Endothelial cell of umbilical vein (primary cell): ENCODE data around the gene CGNL1. TPM values are rescaled to one million over a fixed set of nuclear protein-coding genes. Genes with fewer than 3 reads are reported as not detected.

Experiments
- BruUV-seq: library from RNA; stranded (reverse); fragments of 400-500 nt; replicated peaks from 2 replicates; lab custom pipeline; 2021; lab: Mats Ljungman, UMichigan
- CTCF ChIA-PET: fragments of 300-600, 350-600 bp; sonication (Branson Sonifier 250); formaldehyde crosslinking; loops from one replicate; lab custom pipeline; 2021; ENCODE audit warnings: antibody characterized with exemption, inconsistent platforms; lab: Charles Lee
- POLR2A ChIA-PET: fragments of 300-600, 350-600 bp; sonication (Branson Sonifier 250); formaldehyde crosslinking; loops from one replicate; lab custom pipeline; 2021; ENCODE audit warnings: antibody characterized with exemption, inconsistent platforms; lab: Charles Lee
- DNase-seq: peaks from one replicate; pipeline ENCODE4 v3.0.0-alpha.2; 2011; ENCODE audit warnings: low read depth, low spot score
- FAIRE-seq: peaks from 2 replicates; lab custom pipeline; 2011; peaks lifted over from hg19 to GRCh38; lab: Jason Lieb, UNC
- H2AFZ ChIP-seq: 2 replicates; pipeline ENCODE4 v1.6.0; 2012; ENCODE audit warnings: low read depth, low read length, control low read depth, inconsistent platforms
- H3K27ac ChIP-seq: 2 replicates; pipeline ENCODE4 v1.5.1; 2011; ENCODE audit warnings: low read depth, mild to moderate bottlenecking, control low read depth, low read length, moderate library complexity; ENCODE audit not compliant: insufficient read depth
- H3K27me3 ChIP-seq, 2 experiments: 2 replicates each; pipeline versions ENCODE4 v1.6.0 to v1.6.1; 2011; ENCODE audit warnings: low read length in 2 of 2, mixed read lengths in 1 of 2; ENCODE audit not compliant: control insufficient read depth in 2 of 2, insufficient read depth in 2 of 2
- H3K36me3 ChIP-seq, 2 experiments: 2 replicates in 1 of 2; 3 replicates in 1 of 2; pipeline ENCODE4 v1.5.1; 2011; ENCODE audit warnings: low read length in 2 of 2, mild to moderate bottlenecking in 1 of 2, moderate library complexity in 1 of 2; ENCODE audit not compliant: control insufficient read depth in 2 of 2, insufficient read depth in 2 of 2; ENCODE audit errors: extremely low read depth in 1 of 2
- H3K4me1 ChIP-seq: 3 replicates; pipeline ENCODE4 v1.5.1; 2011; ENCODE audit warnings: mild to moderate bottlenecking, low read length; ENCODE audit not compliant: control insufficient read depth, insufficient read depth; ENCODE audit errors: extremely low read depth
- H3K4me2 ChIP-seq: 2 replicates; pipeline ENCODE4 v1.6.1; 2011; ENCODE audit warnings: low read length, control low read depth, mixed read lengths; ENCODE audit not compliant: insufficient read depth
- H3K4me3 ChIP-seq, 3 experiments: fragments of 200-600 bp in 1 of 3; sonication (generic), shearing (Covaris generic) in 1 of 3; replicated peaks in 1 of 3; 2 replicates each; pipeline ENCODE4 v1.5.1; 2011 to 2016; ENCODE audit warnings: control low read depth in 3 of 3, low read length in 3 of 3, mild to moderate bottlenecking in 2 of 3, inconsistent platforms in 1 of 3, low read depth in 1 of 3, moderate library complexity in 1 of 3; ENCODE audit not compliant: insufficient read depth in 1 of 3
- H3K79me2 ChIP-seq: 2 replicates; pipeline ENCODE4 v1.6.0; 2012; ENCODE audit warnings: low read length, inconsistent platforms; ENCODE audit not compliant: control insufficient read depth, insufficient read depth
- H3K9ac ChIP-seq: replicated peaks from 2 replicates; pipeline ENCODE3; 2011; ENCODE audit warnings: low read length, control low read depth; ENCODE audit not compliant: insufficient read depth; ENCODE audit errors: extremely low read depth
- H3K9me1 ChIP-seq: replicated peaks from 3 replicates; pipeline ENCODE4 v1.6.0; 2011; ENCODE audit warnings: mild to moderate bottlenecking, low read length; ENCODE audit not compliant: control insufficient read depth, insufficient read depth; ENCODE audit errors: extremely low read depth
- H3K9me3 ChIP-seq: replicated peaks from 2 replicates; pipeline ENCODE4 v1.5.1; 2012; ENCODE audit warnings: low read length, inconsistent platforms; ENCODE audit not compliant: control insufficient read depth, insufficient read depth
- H4K20me1 ChIP-seq: replicated peaks from 2 replicates; pipeline ENCODE3; 2011; ENCODE audit warnings: mild to moderate bottlenecking, low read length; ENCODE audit not compliant: control insufficient read depth, insufficient read depth; ENCODE audit errors: extremely low read depth
- EZH2 ChIP-seq: IDR thresholded peaks from 2 replicates; pipeline ENCODE4 v1.6.1; 2012; ENCODE audit warnings: borderline replicate concordance, low read depth, mild to moderate bottlenecking, moderate library complexity, low read length, inconsistent platforms; ENCODE audit not compliant: severe bottlenecking
- FOS ChIP-seq: IDR thresholded peaks from 2 replicates; pipeline ENCODE4 v1.6.1; 2011; ENCODE audit warnings: mild to moderate bottlenecking, low read length, moderate library complexity, borderline replicate concordance; ENCODE audit not compliant: insufficient read depth
- GATA2 ChIP-seq: IDR thresholded peaks from 2 replicates; pipeline ENCODE4 v1.7.0; 2011; ENCODE audit warnings: low read depth, mild to moderate bottlenecking, moderate library complexity, mixed read lengths, low read length; ENCODE audit not compliant: insufficient read length, insufficient read depth
- JUN ChIP-seq: IDR thresholded peaks from 2 replicates; pipeline ENCODE4 v1.6.1; 2011; ENCODE audit warnings: borderline replicate concordance, low read depth; ENCODE audit not compliant: insufficient read length, insufficient read depth
- MAX ChIP-seq: IDR thresholded peaks from 2 replicates; pipeline ENCODE4 v1.6.1; 2011; ENCODE audit not compliant: insufficient read depth, insufficient read length
- MYC ChIP-seq: IDR thresholded peaks from one replicate; pipeline ENCODE4 v1.6.1; 2011; ENCODE audit warnings: mild to moderate bottlenecking, low read depth, low read length
- POLR2A ChIP-seq: IDR thresholded peaks from 2 replicates; pipeline ENCODE4 v1.6.1; 2012; ENCODE audit warnings: low read depth, mild to moderate bottlenecking, control low read depth, low read length
- POLR2AphosphoS5 ChIP-seq: IDR thresholded peaks from 2 replicates; pipeline ENCODE4 v1.6.1; 2012; ENCODE audit warnings: low read depth, mild to moderate bottlenecking, control low read depth, low read length, moderate library complexity; ENCODE audit not compliant: insufficient read depth
- dilution Hi-C: fragments of 300-500 bp; cut with MboI; formaldehyde crosslinking; loops from one replicate; pipeline ENCODE4 v1.15.0; 2019; ENCODE audit warnings: low sequenced_read_pairs; ENCODE audit not compliant: extremely low pct_ligation_motif_present
- intact Hi-C: fragments of 100-400 bp; cut with micrococcal nuclease; formaldehyde crosslinking; loops from one replicate; pipeline ENCODE4 v1.10.0; 2022
- polyA plus RNA-seq, 4 experiments: library from polyadenylated mRNA; depleted of rRNA in 3 of 4; stranded (reverse) in 3 of 4; unstranded in 1 of 4; fragments of >200 nt; gene quantifications; 2 replicates each; pipeline versions ENCODE4 v1.2.1 to v1.2.3, GENCODE V29; 2011 to 2012; ENCODE audit warnings: missing spikeins in 1 of 4
- total RNA-seq: library from RNA; stranded (reverse); gene quantifications from 2 replicates; pipeline ENCODE4 v1.2.3, GENCODE V29; 2021
- TF ChIP-seq, protein P1 (sequence below), 2 donors: IDR thresholded peaks; 1 replicate in 1 of 2; 2 replicates in 1 of 2; pipeline ENCODE4 v1.5.1; 2011; ENCODE audit warnings: low read length in 2 of 2, mild to moderate bottlenecking in 2 of 2, moderate library complexity in 2 of 2, control low read depth in 1 of 2, inconsistent platforms in 1 of 2, low read depth in 1 of 2; ENCODE audit not compliant: insufficient read depth in 1 of 2; ENCODE audit errors: extremely low read depth in 1 of 2

Gene CGNL1
- total and polyA plus RNA-seq, 2 donors (not counting 3 experiments of a cell fraction or from before 2014, with no cell fraction given): 6.9 to 27.1 TPM

GRCh38 chr15:57580428-57580827 lies 204.1 kb downstream of the CGNL1 start:
- no peak overlapping the region for H3K27ac ChIP-seq
- H3K4me2 ChIP-seq: no peak overlapping the region
- H3K9me3 ChIP-seq: no peaks in the 10 kb centered on the region
- intact Hi-C loops: no loop called here
- H3K9me1 ChIP-seq: no peaks in the 10 kb centered on the region
- H3K79me2 ChIP-seq: no peaks in the 10 kb centered on the region
- FAIRE-seq: no peak
- H3K9ac ChIP-seq: no peak overlapping the region
- DNase-seq: no peak
- H3K4me3 ChIP-seq: no peak overlapping the region
- H3K4me1 ChIP-seq: peaks cover 21% of the 10 kb centered on the region
- dilution Hi-C loops: no loop called here
- no peak overlapping the region for H2AFZ ChIP-seq
- H3K27me3 ChIP-seq: no peaks in the 10 kb centered on the region
- H4K20me1 ChIP-seq: no peaks in the 10 kb centered on the region
- BruUV-seq: no TSS peak
- POLR2A ChIA-PET: no interaction called here
- TF ChIP-seq EZH2 (no peak), POLR2AphosphoS5 (no peak)
- CTCF ChIA-PET: interaction anchor here (0.9 kb wide), 1 partner anchor 19 kb away, joined by 3 read pairs; no protein-coding TSS in a partner anchor
- no peaks in the 10 kb centered on the region for H3K36me3 ChIP-seq

GRCh38 chr15:57580866-57581265 lies 204.6 kb downstream of the CGNL1 start:
- Histone ChIP-seq H3K9me1 (no peaks in the 10 kb centered on the region), H3K27ac (no peak overlapping the region), H3K4me1 (peaks cover 21% of the 10 kb centered on the region), H2AFZ (no peak overlapping the region), H4K20me1 (no peaks in the 10 kb centered on the region), H3K79me2 (no peaks in the 10 kb centered on the region), H3K9ac (no peak overlapping the region), H3K4me2 (no peak overlapping the region), H3K9me3 (no peaks in the 10 kb centered on the region), H3K36me3 (no peaks in the 10 kb centered on the region), H3K27me3 (no peaks in the 10 kb centered on the region), H3K4me3 (no peak overlapping the region)
- no TSS peak for BruUV-seq
- ChIA-PET CTCF (no interaction called here), POLR2A (no interaction called here)
- intact Hi-C loops: no loop called here
- DNase-seq (no peak), FAIRE-seq (no peak)
- TF ChIP-seq, protein P1, sequence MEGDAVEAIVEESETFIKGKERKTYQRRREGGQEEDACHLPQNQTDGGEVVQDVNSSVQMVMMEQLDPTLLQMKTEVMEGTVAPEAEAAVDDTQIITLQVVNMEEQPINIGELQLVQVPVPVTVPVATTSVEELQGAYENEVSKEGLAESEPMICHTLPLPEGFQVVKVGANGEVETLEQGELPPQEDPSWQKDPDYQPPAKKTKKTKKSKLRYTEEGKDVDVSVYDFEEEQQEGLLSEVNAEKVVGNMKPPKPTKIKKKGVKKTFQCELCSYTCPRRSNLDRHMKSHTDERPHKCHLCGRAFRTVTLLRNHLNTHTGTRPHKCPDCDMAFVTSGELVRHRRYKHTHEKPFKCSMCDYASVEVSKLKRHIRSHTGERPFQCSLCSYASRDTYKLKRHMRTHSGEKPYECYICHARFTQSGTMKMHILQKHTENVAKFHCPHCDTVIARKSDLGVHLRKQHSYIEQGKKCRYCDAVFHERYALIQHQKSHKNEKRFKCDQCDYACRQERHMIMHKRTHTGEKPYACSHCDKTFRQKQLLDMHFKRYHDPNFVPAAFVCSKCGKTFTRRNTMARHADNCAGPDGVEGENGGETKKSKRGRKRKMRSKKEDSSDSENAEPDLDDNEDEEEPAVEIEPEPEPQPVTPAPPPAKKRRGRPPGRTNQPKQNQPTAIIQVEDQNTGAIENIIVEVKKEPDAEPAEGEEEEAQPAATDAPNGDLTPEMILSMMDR (IDR thresholded peaks at IDR 0.05; ENCODE audit: extremely low read depth in 1 of 2, insufficient read depth in 1 of 2, low read depth in 1 of 2, low read length in 2 of 2): no peak
- TF ChIP-seq EZH2 (no peak), FOS (no peak), JUN (no peak), POLR2AphosphoS5 (no peak), MYC (no peak), POLR2A (no peak), MAX (no peak), GATA2 (no peak)
- dilution Hi-C loops: no loop called here
